ENCODE measurements around the gene TAGAP.

Gene TAGAP

GRCh38 chr6:159044899-159045727 lies at the start of gene TAGAP:
Gene TAGAP, minus strand, starts transcription at chr6:159044991. Its CDS starts 845 bp downstream, at chr6:159044146.
- in situ Hi-C loops (cut with MboI; ENCODE audit: low sequenced_read_pairs, unreplicated experiment): loop anchor here (10.0 kb wide), 1 partner anchor 60 kb away; no protein-coding TSS in a partner anchor
- DNase-seq (ENCODE audit: low spot score): peak; percentile 80
- TF ChIP-seq, protein P1, sequence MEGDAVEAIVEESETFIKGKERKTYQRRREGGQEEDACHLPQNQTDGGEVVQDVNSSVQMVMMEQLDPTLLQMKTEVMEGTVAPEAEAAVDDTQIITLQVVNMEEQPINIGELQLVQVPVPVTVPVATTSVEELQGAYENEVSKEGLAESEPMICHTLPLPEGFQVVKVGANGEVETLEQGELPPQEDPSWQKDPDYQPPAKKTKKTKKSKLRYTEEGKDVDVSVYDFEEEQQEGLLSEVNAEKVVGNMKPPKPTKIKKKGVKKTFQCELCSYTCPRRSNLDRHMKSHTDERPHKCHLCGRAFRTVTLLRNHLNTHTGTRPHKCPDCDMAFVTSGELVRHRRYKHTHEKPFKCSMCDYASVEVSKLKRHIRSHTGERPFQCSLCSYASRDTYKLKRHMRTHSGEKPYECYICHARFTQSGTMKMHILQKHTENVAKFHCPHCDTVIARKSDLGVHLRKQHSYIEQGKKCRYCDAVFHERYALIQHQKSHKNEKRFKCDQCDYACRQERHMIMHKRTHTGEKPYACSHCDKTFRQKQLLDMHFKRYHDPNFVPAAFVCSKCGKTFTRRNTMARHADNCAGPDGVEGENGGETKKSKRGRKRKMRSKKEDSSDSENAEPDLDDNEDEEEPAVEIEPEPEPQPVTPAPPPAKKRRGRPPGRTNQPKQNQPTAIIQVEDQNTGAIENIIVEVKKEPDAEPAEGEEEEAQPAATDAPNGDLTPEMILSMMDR (IDR thresholded peaks at IDR 0.05; ENCODE audit: borderline replicate concordance, control extremely low read depth, extremely low read depth, insufficient read depth, missing control alignments): no peak

DNA sequence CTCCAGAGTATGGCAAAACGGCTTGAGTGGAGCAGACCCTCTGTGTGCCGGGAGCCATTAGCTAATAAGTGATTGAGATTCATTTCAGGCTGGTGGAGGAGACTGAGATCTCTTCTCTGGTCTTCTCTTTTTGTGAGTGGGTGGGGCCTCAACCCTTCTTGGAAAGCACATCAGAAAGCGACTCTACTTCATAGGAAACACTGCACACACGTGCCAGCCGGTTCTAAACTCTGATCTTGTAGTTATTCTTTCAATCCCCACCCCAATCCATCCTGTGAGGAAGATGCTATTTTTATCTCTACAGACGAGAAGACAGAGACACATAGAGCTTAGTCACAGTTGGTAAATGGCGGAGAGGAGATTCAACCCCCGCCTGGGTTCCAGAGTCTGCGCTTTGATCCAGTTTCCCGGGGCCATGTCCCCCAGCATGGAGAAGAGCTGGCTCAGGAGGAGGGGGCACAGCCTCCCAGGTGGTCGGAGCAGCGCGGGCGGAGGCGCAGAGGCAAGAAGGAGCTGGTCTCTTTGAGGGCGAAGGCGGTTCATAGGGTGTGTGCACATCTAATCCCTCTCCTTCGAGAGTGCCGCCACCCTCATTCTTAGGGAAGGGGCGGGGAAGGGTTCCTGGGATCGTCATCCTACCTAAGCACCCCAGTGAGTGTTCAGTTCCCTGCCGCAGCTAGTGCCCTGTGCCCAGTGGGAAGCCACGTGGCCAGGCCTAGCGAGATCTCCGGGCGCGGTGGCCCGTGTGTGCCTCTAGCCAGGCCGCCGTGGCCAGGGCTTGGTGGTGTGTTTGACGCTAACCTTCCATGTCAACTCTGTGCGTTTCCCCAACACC lies 49.0 kb upstream of the TAGAP start:
- no peak for DNase-seq (ENCODE audit: low spot score)
- in situ Hi-C loops (cut with MboI; ENCODE audit: low sequenced_read_pairs, unreplicated experiment): no loop called here
- TF ChIP-seq, protein P1 (IDR thresholded peaks at IDR 0.05; ENCODE audit: borderline replicate concordance, control extremely low read depth, extremely low read depth, insufficient read depth, missing control alignments): no peak

- in situ Hi-C loops (cut with MboI; ENCODE audit: low sequenced_read_pairs, unreplicated experiment): no loop called here
- TF ChIP-seq, protein P1 (IDR thresholded peaks at IDR 0.05; ENCODE audit: borderline replicate concordance, control extremely low read depth, extremely low read depth, insufficient read depth, missing control alignments): no peak
- DNase-seq (ENCODE audit: low spot score): no peak
Observed at GRCh38 chr6:159092631-159093030, 47.8 kb upstream of the TAGAP start.

DNA sequence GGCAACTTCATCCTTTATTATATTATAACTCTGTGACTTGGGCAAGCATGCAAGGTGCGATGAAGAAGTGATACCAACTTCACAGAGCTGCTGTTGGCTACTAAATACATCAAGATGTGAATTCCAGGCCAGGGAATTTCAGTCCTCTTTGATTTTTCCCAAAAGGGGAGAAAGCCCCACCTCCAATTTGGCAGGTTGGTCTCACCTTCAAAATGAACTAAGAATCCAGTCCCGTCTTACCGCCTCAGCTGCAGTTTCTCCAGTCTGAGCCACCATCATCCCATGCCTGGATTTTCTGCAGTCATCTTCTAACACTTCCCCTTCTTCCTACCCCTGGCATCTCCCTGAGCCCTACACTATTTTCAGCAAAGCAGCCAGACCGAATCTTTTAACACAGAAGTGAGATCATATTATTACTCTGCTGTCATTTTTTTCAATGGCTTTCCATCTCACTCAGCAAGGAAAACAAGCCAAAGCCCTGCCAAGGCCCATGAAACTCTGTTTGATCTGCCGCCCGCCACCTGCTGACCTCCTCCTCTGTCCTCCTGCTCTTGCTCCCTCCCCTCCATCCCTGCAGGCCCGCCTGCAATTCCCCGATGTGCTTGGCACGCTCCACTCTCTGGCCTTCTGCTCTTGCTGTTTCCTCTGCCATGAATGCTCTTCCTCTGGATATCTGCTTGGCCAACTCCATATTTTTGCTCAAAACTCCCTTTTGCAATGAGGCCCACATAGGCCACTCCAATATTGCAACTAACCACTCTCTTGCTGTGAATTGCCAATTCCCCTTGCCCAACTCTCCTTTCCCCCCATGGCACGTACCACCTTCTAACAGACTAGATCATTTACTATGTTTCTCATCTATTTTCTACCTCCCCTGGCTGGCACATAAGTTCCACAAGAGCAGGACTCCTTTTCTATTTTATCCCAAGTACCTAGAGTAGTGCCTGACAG lies 46.0 kb upstream of the TAGAP start:
- in situ Hi-C loops (cut with MboI; ENCODE audit: low sequenced_read_pairs, unreplicated experiment): no loop called here
- TF ChIP-seq, protein P1 (IDR thresholded peaks at IDR 0.05; ENCODE audit: borderline replicate concordance, control extremely low read depth, extremely low read depth, insufficient read depth, missing control alignments): no peak
- no peak for DNase-seq (ENCODE audit: low spot score)

DNA sequence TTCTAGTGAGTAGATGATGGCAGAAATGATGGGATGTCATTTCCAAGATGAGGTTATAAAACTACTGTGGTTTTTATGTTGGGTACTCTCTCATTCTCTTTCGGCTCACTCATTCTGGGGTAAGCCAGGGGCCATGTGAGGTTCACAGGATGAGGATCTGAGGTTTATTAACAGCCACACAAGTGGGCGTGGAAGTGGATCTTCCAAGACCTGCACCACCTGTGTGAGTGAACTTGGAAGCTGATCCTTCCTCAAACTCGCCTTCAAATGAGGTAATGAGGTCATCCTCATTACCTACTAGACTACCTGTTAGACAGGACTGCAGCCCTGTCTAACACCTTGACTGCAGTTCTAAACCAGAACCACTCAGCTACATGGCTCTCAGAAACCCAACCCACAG lies 45.1 kb upstream of the TAGAP start:
- TF ChIP-seq, protein P1 (IDR thresholded peaks at IDR 0.05; ENCODE audit: borderline replicate concordance, control extremely low read depth, extremely low read depth, insufficient read depth, missing control alignments): no peak
- in situ Hi-C loops (cut with MboI; ENCODE audit: low sequenced_read_pairs, unreplicated experiment): no loop called here
- DNase-seq (ENCODE audit: low spot score): no peak

DNA sequence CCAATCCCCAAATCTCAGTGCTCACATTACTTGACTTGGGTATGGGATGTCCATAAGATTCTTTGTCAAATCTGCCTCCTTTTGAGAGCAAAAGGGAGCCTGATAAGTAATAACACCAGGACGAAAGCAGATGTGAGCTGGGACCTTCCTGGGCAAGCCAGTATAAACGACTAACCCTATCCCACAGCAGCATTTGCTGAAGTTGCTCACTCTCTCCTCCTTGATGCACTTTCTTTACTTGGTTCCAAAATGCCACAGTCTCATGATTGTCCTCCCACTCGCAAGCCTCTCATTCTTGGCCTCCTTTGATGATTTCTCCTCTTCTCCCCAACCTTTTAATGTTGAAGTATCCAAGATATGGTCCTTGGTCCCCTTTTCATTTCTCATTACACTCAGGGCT lies 44.7 kb upstream of the TAGAP start:
- TF ChIP-seq, protein P1 (IDR thresholded peaks at IDR 0.05; ENCODE audit: borderline replicate concordance, control extremely low read depth, extremely low read depth, insufficient read depth, missing control alignments): no peak
- in situ Hi-C loops (cut with MboI; ENCODE audit: low sequenced_read_pairs, unreplicated experiment): no loop called here
- no peak for DNase-seq (ENCODE audit: low spot score)

Data from GM13976 (cell line).